MCF 10A (cell line): ENCODE results near the gene KLHL7. TPM values are rescaled to one million over a fixed set of nuclear protein-coding genes. Genes with fewer than 3 reads are reported as not detected.

Experiments
- BruUV-seq: library from RNA; stranded (reverse); fragments of 400-500 nt; replicated peaks from 2 replicates; lab custom pipeline; 2021; lab: Mats Ljungman, UMichigan
- CTCF ChIA-PET: fragments of 300-600 bp; sonication (Branson Sonifier 250); formaldehyde crosslinking; extraction: SDS; loops from one replicate; lab custom pipeline; 2021; ENCODE audit warnings: antibody characterized with exemption, inconsistent platforms; lab: Yijun Ruan, JAX
- POLR2A ChIA-PET: fragments of 300-600, 350-650 bp; sonication (Branson Sonifier 250); formaldehyde crosslinking; extraction: SDS; loops from one replicate; lab custom pipeline; 2020; ENCODE audit warnings: antibody characterized with exemption, inconsistent platforms; lab: Yijun Ruan, JAX
- DNase-seq: peaks from one replicate; pipeline ENCODE4 v3.0.0-alpha.2; 2018; ENCODE audit not compliant: unreplicated experiment
- H3K27ac Mint-ChIP-seq: one replicate; pipeline ENCODE4 v1.8.0; 2022; ENCODE audit warnings: mild to moderate bottlenecking, low read depth, mixed read lengths; ENCODE audit not compliant: unreplicated experiment
- H3K27me3 Mint-ChIP-seq: one replicate; pipeline ENCODE4 v1.8.0; 2022; ENCODE audit warnings: mixed read lengths; ENCODE audit not compliant: insufficient read depth, unreplicated experiment
- H3K36me3 Mint-ChIP-seq: one replicate; pipeline ENCODE4 v1.8.0; 2022; ENCODE audit warnings: mild to moderate bottlenecking, moderate library complexity, mixed read lengths; ENCODE audit not compliant: insufficient read depth, unreplicated experiment
- H3K4me1 Mint-ChIP-seq: one replicate; pipeline ENCODE4 v1.8.0; 2022; ENCODE audit warnings: mixed read lengths; ENCODE audit not compliant: insufficient read depth, unreplicated experiment
- H3K4me3 Mint-ChIP-seq: one replicate; pipeline ENCODE4 v1.8.0; 2022; ENCODE audit warnings: mild to moderate bottlenecking, moderate library complexity, mixed read lengths; ENCODE audit not compliant: unreplicated experiment
- H3K9me3 Mint-ChIP-seq: one replicate; pipeline ENCODE4 v1.8.0; 2022; ENCODE audit warnings: mixed read lengths; ENCODE audit not compliant: unreplicated experiment
- intact Hi-C: fragments of 100-400 bp; cut with micrococcal nuclease; formaldehyde crosslinking; loops from 2 replicates; pipeline ENCODE4 v1.14.1; 2022
- total RNA-seq: library from RNA; stranded (reverse); gene quantifications from 2 replicates; pipeline ENCODE4 v1.2.3, GENCODE V29; 2022
- TF ChIP-seq, protein P1 (sequence below): fragments of 200-600 bp; IDR thresholded peaks from one replicate; pipeline ENCODE4 v1.8.0; 2022; ENCODE audit warnings: antibody characterized with exemption, mild to moderate bottlenecking; ENCODE audit not compliant: unreplicated experiment

The KLHL7 gene
- total RNA-seq, 1 experiment from 2014 or later = 19.1 TPM

DNA sequence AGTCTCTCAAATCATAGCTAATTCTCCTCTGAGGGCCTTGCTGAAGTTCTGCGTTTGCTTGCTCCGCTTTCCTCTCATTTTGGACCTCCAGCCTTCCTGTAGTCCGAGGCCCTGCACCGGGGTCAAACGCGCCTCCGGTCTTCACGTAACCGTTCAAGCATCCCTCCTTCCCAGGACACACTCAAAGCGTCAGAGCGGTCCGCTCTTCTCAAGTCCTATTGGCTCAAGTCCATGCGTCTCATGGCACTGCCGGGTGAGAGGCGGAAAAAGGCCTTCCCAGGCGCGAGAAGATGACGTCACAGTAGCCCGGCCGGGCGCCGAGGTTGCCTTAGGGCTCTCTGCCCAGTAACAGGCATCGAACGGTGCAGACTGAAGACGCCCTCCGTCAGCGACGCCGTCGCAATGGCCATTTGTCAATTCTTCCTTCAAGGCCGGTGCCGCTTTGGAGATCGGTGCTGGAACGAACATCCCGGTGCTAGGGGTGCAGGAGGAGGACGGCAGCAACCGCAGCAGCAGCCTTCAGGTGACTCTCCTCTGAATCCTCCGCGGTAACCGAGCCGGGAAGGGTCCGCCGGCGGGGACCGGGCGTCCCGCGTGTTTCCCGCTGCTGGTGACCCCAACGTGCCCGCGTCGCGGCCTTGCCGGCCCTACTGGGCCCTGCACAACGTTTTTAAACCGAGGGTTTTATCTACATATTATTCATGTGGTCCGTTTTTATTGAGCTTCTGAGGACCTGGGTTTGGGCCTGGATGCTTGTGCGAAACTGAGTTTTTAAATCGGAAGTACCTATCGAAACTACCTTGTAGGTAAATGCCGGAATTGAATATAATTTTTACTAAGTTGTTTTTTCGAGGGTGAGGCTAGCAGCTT is 76.3 kb downstream of the KLHL7 start, which contains the start of gene NUP42:
NUP42 (plus strand) TSS at position 365 of the 870 bp plus-strand sequence; CDS start at position 403, 38 bp downstream.
- Mint-ChIP-seq H3K9me3 (no peaks in the 10 kb centered on the region), H3K27ac (peak within 1 kb of the TSS; percentile 96), H3K4me3 (peak within 1 kb of the TSS; percentile 90), H3K27me3 (no peaks in the 10 kb centered on the region), H3K4me1 (peaks cover 17% of the 10 kb centered on the region), H3K36me3 (peaks cover 25% of the 10 kb centered on the region)
- ChIA-PET POLR2A (interaction anchor here (0.6 to 6.6 kb wide), 19 partner anchors 10 to 1944 kb away, joined by 3 to 99 read pairs (median 3); partner anchors contain the start of gene KLHL7), CTCF (interaction anchor here (0.7 to 5.2 kb wide), 5 partner anchors 10 to 92 kb away, joined by 3 to 38 read pairs (median 3); no protein-coding TSS in a partner anchor)
- TF ChIP-seq, protein P1, sequence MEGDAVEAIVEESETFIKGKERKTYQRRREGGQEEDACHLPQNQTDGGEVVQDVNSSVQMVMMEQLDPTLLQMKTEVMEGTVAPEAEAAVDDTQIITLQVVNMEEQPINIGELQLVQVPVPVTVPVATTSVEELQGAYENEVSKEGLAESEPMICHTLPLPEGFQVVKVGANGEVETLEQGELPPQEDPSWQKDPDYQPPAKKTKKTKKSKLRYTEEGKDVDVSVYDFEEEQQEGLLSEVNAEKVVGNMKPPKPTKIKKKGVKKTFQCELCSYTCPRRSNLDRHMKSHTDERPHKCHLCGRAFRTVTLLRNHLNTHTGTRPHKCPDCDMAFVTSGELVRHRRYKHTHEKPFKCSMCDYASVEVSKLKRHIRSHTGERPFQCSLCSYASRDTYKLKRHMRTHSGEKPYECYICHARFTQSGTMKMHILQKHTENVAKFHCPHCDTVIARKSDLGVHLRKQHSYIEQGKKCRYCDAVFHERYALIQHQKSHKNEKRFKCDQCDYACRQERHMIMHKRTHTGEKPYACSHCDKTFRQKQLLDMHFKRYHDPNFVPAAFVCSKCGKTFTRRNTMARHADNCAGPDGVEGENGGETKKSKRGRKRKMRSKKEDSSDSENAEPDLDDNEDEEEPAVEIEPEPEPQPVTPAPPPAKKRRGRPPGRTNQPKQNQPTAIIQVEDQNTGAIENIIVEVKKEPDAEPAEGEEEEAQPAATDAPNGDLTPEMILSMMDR = no peak
- intact Hi-C loops = loop anchor here (1.0 to 5.0 kb wide), 2 partner anchors 77 to 95 kb away; partner anchors contain the start of gene KLHL7
- TSS peak; percentile 69 for BruUV-seq
- DNase-seq = peak; percentile 98

DNA sequence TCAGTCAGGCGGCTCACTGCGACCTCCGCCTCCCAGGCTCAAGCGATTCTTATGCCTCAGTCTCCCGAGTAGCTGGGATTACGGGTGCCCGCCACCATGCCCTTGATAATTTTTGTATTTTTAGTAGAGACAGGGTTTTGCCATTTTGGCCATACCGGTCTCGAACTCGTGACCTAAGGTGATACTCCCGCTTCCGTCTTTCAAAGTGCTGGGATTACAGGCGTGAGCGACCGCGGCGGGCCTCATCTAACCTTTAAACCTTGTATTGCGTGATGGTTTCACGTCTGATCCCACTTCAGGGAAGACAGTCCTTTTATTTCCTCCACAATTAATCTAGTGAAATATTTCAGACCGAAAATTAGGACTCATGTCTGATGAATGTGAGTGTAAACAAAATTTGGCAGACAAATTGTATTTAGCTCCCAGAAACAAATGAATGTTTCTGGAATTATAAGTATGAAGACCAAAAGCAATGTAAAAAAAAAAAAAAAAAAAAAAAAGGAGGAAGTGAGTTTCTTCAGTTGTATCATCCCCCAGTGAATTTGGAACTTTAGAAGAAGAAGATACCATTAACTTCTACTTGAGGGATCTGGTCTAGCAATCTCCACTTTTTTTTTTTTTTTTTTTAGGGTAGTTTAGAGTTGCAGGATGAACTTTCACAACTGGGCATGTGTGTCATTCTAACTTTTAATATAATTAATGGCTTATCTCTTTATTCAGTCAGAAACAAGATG is 77.9 kb downstream of the KLHL7 start:
- CTCF ChIA-PET = interaction anchor here (0.5 to 5.2 kb wide), 13 partner anchors 37 to 98 kb away, joined by 3 to 38 read pairs (median 4); partner anchors contain the start of gene KLHL7
- intact Hi-C loops = loop anchor here (5.0 kb wide), 1 partner anchor 96 kb away; no protein-coding TSS in a partner anchor
- BruUV-seq = no TSS peak
- Mint-ChIP-seq H3K27ac (peak overlapping the region; percentile 96), H3K4me1 (peaks cover 17% of the 10 kb centered on the region), H3K36me3 (peaks cover 40% of the 10 kb centered on the region), H3K9me3 (no peaks in the 10 kb centered on the region), H3K27me3 (no peaks in the 10 kb centered on the region), H3K4me3 (peak overlapping the region; percentile 90)
- POLR2A ChIA-PET = interaction anchor here (0.6 to 6.6 kb wide), 5 partner anchors 30 to 76 kb away, joined by 3 to 99 read pairs (median 3); partner anchors contain the start of gene KLHL7
- no peak for DNase-seq
- TF ChIP-seq, protein P1 = no peak

DNA sequence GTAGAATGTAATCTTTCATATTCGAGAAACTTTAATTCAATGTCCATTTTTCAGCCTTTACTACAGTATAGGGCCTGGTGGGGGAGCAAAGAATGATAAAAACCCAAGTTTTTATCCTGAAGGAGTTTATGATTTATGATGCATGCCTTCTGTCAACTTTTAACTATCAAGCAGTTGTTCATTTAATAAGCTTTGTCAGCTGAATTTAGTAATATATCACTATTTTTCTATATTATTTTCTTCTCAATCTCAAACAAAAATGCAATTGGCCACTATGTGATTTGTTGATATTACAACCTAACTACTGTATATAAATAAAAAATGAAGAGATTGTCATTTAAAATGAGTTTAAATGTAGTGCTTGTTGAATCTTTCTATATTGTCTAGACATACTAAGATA is 78.7 kb downstream of the KLHL7 start:
- no peak for DNase-seq
- ChIA-PET POLR2A (interaction anchor here (0.7 to 6.6 kb wide), 9 partner anchors 11 to 347 kb away, joined by 3 to 99 read pairs (median 4); partner anchors contain the start of gene KLHL7), CTCF (interaction anchor here (0.6 to 5.2 kb wide), 26 partner anchors 14 to 359 kb away, joined by 3 to 38 read pairs (median 4); partner anchors contain the start of gene KLHL7)
- TF ChIP-seq, protein P1 = no peak
- H3K9me3 Mint-ChIP-seq = no peaks in the 10 kb centered on the region
- H3K27ac Mint-ChIP-seq = no peak overlapping the region
- H3K4me3 Mint-ChIP-seq = peak overlapping the region; percentile 90
- peaks cover 48% of the 10 kb centered on the region for H3K36me3 Mint-ChIP-seq
- no peaks in the 10 kb centered on the region for H3K27me3 Mint-ChIP-seq
- H3K4me1 Mint-ChIP-seq = peaks cover 17% of the 10 kb centered on the region
- BruUV-seq = no TSS peak
- intact Hi-C loops = loop anchor here (5.0 kb wide), 1 partner anchor 97 kb away; no protein-coding TSS in a partner anchor
